ENCODE measurements around the gene TWIST2.

Gene TWIST2

DNA sequence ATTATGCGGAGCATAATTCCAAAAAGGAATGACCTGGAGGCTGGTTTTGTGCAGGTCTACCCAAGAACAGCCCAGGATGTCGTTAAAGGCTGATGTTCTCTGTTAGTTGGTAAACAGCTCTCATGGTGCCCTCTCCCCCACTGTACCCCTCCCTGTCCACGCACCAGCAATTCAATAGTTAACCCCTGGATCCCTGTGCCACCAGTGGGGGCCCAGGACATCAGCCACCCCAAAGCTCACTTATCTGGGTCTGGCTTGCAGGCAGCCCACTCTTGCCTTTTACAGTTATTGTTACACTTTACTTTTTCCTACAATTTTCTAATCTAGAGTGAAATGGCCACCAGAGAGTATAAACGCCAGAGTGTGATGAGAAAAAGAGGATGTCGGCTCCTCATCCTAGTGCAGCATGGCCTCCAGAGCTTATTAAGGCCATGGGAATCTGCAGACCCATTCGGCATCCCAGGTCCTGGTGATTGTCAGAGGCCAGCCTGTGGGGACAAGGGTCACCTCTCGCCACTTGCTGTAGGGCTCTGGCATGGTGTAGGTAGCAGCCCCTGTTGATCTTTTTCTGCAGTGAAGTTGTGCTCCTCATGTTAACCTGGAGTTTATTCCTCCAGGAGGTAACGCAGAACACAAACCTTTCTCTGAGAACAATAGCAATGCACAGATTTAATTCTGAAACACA lies 30.3 kb downstream of the TWIST2 start:
- Histone ChIP-seq H4K20me1 (ENCODE audit: insufficient read depth, low read length) (no peaks in the 10 kb centered on the region), H3K27ac (ENCODE audit: low read depth, low read length, poor library complexity, severe bottlenecking) (no peak overlapping the region), H3K4me3 (ENCODE audit: low read depth, low read length, poor library complexity, severe bottlenecking) (no peak overlapping the region), H3K4me1 (ENCODE audit: insufficient read depth, low read length, severe bottlenecking) (no peaks in the 10 kb centered on the region), H3K79me2 (ENCODE audit: insufficient read depth, low read length) (no peaks in the 10 kb centered on the region), H3K9me2 (ENCODE audit: low read depth, low read length) (no peaks in the 10 kb centered on the region), H3K9ac (ENCODE audit: low read length) (no peak overlapping the region), H2AFZ (ENCODE audit: low read length) (no peak overlapping the region), H3K4me2 (ENCODE audit: low read length) (no peak overlapping the region), H3K27me3 (ENCODE audit: insufficient read depth, low read length) (no peaks in the 10 kb centered on the region), H3F3A (ENCODE audit: insufficient read depth, low read length) (no peaks in the 10 kb centered on the region), H3K9me3 (ENCODE audit: low read length) (no peaks in the 10 kb centered on the region), H3K36me3 (ENCODE audit: insufficient read depth, low read length) (no peaks in the 10 kb centered on the region)
- TF ChIP-seq CTCF (IDR thresholded peaks at IDR 0.05; ENCODE audit: low read length) (no peak), EZH2 (IDR thresholded peaks at IDR 0.05; ENCODE audit: borderline replicate concordance, low read length) (no peak)

DNA sequence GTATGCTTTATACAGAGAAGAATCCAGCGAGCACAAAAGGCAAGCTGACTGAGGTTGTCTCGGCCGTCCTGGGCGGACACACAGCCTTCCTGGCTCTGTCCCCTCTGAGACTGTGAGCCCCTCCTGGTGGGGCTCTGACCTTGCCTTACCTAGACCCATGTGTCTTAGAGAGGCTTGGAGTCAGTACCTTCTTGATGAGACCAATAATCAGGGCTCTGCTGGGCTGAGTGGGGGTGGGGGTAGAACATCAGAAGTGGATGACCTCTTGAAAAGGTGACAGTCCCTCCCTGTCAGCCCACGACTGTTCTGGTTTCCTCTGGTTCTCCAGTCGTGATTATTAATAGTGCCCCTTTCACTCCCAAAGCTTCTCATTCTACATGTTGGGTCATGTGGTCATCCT lies 31.2 kb downstream of the TWIST2 start:
- no peak overlapping the region for H3K9ac ChIP-seq (ENCODE audit: low read length)
- H3K27ac ChIP-seq (ENCODE audit: low read depth, low read length, poor library complexity, severe bottlenecking): no peak overlapping the region
- no peak overlapping the region for H3K4me2 ChIP-seq (ENCODE audit: low read length)
- no peaks in the 10 kb centered on the region for H3K9me3 ChIP-seq (ENCODE audit: low read length)
- no peak for TF ChIP-seq EZH2 (IDR thresholded peaks at IDR 0.05; ENCODE audit: borderline replicate concordance, low read length)
- no peak for TF ChIP-seq CTCF (IDR thresholded peaks at IDR 0.05; ENCODE audit: low read length)
- H3K79me2 ChIP-seq (ENCODE audit: insufficient read depth, low read length): no peaks in the 10 kb centered on the region
- no peaks in the 10 kb centered on the region for H3K27me3 ChIP-seq (ENCODE audit: insufficient read depth, low read length)
- H3K36me3 ChIP-seq (ENCODE audit: insufficient read depth, low read length): no peaks in the 10 kb centered on the region
- H2AFZ ChIP-seq (ENCODE audit: low read length): no peak overlapping the region
- no peaks in the 10 kb centered on the region for H4K20me1 ChIP-seq (ENCODE audit: insufficient read depth, low read length)
- no peaks in the 10 kb centered on the region for H3K9me2 ChIP-seq (ENCODE audit: low read depth, low read length)
- no peaks in the 10 kb centered on the region for H3K4me1 ChIP-seq (ENCODE audit: insufficient read depth, low read length, severe bottlenecking)
- H3F3A ChIP-seq (ENCODE audit: insufficient read depth, low read length): no peaks in the 10 kb centered on the region
- H3K4me3 ChIP-seq (ENCODE audit: low read depth, low read length, poor library complexity, severe bottlenecking): no peak overlapping the region

DNA sequence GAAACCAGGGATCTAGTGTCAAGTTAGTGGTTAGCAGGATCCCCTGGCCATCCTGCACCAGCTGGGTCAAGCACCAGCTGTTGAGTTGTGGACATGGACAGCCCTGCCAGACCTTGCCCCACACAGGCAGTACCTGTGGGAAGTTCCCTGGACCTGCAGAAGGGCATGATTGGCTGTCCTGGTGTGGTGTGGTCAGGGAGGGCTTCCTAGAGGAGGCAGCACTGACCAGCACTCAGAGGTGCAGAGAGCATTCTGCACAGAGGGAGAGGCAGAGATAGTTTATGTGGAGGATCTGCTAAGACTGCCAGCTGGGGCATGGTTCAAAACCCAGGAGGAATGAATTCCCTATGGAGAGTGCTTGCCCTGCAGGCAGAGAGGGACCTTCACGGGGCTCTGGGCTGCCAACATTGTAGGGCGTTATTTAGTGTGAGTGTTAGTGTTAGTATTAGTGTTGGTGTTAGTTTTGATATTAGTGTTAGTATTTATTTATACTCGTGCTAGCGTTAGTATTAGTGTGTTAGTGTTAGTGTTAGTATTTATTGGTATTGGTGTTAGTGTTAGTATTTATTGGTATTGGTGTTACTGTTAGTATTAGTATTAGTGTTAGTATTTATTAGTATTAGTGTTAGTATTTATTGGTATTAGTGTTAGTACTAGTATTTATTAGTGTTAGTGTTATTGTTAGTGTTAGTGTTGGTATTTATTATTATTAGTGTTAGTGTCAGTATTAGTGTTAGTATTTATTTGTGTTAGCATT lies 31.9 kb downstream of the TWIST2 start:
- no peaks in the 10 kb centered on the region for H3F3A ChIP-seq (ENCODE audit: insufficient read depth, low read length)
- no peaks in the 10 kb centered on the region for H3K79me2 ChIP-seq (ENCODE audit: insufficient read depth, low read length)
- no peak overlapping the region for H3K4me3 ChIP-seq (ENCODE audit: low read depth, low read length, poor library complexity, severe bottlenecking)
- H3K4me2 ChIP-seq (ENCODE audit: low read length): no peak overlapping the region
- H2AFZ ChIP-seq (ENCODE audit: low read length): no peak overlapping the region
- no peaks in the 10 kb centered on the region for H3K9me3 ChIP-seq (ENCODE audit: low read length)
- no peaks in the 10 kb centered on the region for H3K4me1 ChIP-seq (ENCODE audit: insufficient read depth, low read length, severe bottlenecking)
- no peak overlapping the region for H3K27ac ChIP-seq (ENCODE audit: low read depth, low read length, poor library complexity, severe bottlenecking)
- no peaks in the 10 kb centered on the region for H3K9me2 ChIP-seq (ENCODE audit: low read depth, low read length)
- H3K36me3 ChIP-seq (ENCODE audit: insufficient read depth, low read length): no peaks in the 10 kb centered on the region
- TF ChIP-seq CTCF (IDR thresholded peaks at IDR 0.05; ENCODE audit: low read length) (no peak), EZH2 (IDR thresholded peaks at IDR 0.05; ENCODE audit: borderline replicate concordance, low read length) (no peak)
- no peaks in the 10 kb centered on the region for H3K27me3 ChIP-seq (ENCODE audit: insufficient read depth, low read length)
- H4K20me1 ChIP-seq (ENCODE audit: insufficient read depth, low read length): no peaks in the 10 kb centered on the region
- H3K9ac ChIP-seq (ENCODE audit: low read length): no peak overlapping the region

All from OCI-LY1 (cell line).